Measurements from ENCODE around the gene TCEA3.

The TCEA3 gene

GRCh38 chr1:23461050-23461449, 36.5 kb upstream of the TCEA3 start:
- H3K27me3 ChIP-seq (ENCODE audit: insufficient read depth, poor library complexity, severe bottlenecking) = peaks cover 7% of the 10 kb centered on the region
- H3K4me3 ChIP-seq (replicated peaks; ENCODE audit: insufficient read depth, low read length) = no peak overlapping the region
- H3K27ac ChIP-seq (replicated peaks) = no peak overlapping the region
- DNase-seq (ENCODE audit: low read depth in 1 of 2, low spot score in 1 of 2) = no peak
- TF ChIP-seq POLR2AphosphoS5 (IDR thresholded peaks at IDR 0.05; ENCODE audit: low read depth) (no peak), SPI1 (IDR thresholded peaks at IDR 0.05; ENCODE audit: borderline replicate concordance, low read depth) (no peak), GABPA (IDR thresholded peaks at IDR 0.05; ENCODE audit: low read depth) (no peak), REST (IDR thresholded peaks at IDR 0.05; ENCODE audit: insufficient replicate concordance, low read depth) (no peak)
- TF ChIP-seq, protein P1, sequence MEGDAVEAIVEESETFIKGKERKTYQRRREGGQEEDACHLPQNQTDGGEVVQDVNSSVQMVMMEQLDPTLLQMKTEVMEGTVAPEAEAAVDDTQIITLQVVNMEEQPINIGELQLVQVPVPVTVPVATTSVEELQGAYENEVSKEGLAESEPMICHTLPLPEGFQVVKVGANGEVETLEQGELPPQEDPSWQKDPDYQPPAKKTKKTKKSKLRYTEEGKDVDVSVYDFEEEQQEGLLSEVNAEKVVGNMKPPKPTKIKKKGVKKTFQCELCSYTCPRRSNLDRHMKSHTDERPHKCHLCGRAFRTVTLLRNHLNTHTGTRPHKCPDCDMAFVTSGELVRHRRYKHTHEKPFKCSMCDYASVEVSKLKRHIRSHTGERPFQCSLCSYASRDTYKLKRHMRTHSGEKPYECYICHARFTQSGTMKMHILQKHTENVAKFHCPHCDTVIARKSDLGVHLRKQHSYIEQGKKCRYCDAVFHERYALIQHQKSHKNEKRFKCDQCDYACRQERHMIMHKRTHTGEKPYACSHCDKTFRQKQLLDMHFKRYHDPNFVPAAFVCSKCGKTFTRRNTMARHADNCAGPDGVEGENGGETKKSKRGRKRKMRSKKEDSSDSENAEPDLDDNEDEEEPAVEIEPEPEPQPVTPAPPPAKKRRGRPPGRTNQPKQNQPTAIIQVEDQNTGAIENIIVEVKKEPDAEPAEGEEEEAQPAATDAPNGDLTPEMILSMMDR (IDR thresholded peaks at IDR 0.05; ENCODE audit: insufficient read depth, low read length) = no peak

DNA sequence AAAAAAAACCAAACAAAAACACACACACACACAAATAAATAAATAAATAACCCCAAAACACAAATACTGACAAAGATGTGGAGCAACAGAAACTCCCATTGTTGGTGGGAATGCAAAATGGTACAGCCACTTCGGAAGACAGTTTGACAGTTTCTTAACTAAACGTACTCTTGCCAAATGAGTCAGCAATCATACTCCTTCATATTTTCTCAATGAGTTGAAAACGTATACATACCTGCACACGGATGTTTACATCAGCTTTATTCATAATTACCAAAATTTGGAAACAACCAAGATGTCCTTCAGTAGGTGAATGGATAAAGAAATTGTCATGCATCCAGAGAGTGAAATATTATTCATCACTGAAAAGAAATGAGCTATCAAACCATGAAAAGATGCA, 36.0 kb upstream of the TCEA3 start:
- H3K27ac ChIP-seq (replicated peaks) = no peak overlapping the region
- peaks cover 7% of the 10 kb centered on the region for H3K27me3 ChIP-seq (ENCODE audit: insufficient read depth, poor library complexity, severe bottlenecking)
- TF ChIP-seq, protein P1 (IDR thresholded peaks at IDR 0.05; ENCODE audit: insufficient read depth, low read length) = no peak
- TF ChIP-seq POLR2AphosphoS5 (IDR thresholded peaks at IDR 0.05; ENCODE audit: low read depth) = no peak
- no peak for TF ChIP-seq SPI1 (IDR thresholded peaks at IDR 0.05; ENCODE audit: borderline replicate concordance, low read depth)
- no peak for TF ChIP-seq GABPA (IDR thresholded peaks at IDR 0.05; ENCODE audit: low read depth)
- TF ChIP-seq REST (IDR thresholded peaks at IDR 0.05; ENCODE audit: insufficient replicate concordance, low read depth) = no peak
- DNase-seq (ENCODE audit: low read depth in 1 of 2, low spot score in 1 of 2) = no peak
- H3K4me3 ChIP-seq (replicated peaks; ENCODE audit: insufficient read depth, low read length) = no peak overlapping the region

- DNase-seq (ENCODE audit: low read depth in 1 of 2, low spot score in 1 of 2) = no peak
- Histone ChIP-seq H3K27me3 (ENCODE audit: insufficient read depth, poor library complexity, severe bottlenecking) (peaks cover 7% of the 10 kb centered on the region), H3K27ac (replicated peaks) (no peak overlapping the region), H3K4me3 (replicated peaks; ENCODE audit: insufficient read depth, low read length) (no peak overlapping the region)
- TF ChIP-seq REST (IDR thresholded peaks at IDR 0.05; ENCODE audit: insufficient replicate concordance, low read depth) = no peak
- no peak for TF ChIP-seq POLR2AphosphoS5 (IDR thresholded peaks at IDR 0.05; ENCODE audit: low read depth)
- TF ChIP-seq, protein P1 (IDR thresholded peaks at IDR 0.05; ENCODE audit: insufficient read depth, low read length) = no peak
- TF ChIP-seq GABPA (IDR thresholded peaks at IDR 0.05; ENCODE audit: low read depth) = no peak
- TF ChIP-seq SPI1 (IDR thresholded peaks at IDR 0.05; ENCODE audit: borderline replicate concordance, low read depth) = no peak
Measured at GRCh38 chr1:23459338-23459757, 34.8 kb upstream of the TCEA3 start.

All from HL-60 (cell line).